ENCODE data around the gene BOLA1.

BOLA1 gene

GRCh38 chr1:149903836-149904491 lies 4.6 kb downstream of the BOLA1 start:
- Histone ChIP-seq H3K27me3 (ENCODE audit: control insufficient read depth, low read length) (peaks cover 2% of the 10 kb centered on the region; the same call in 1 of the 2 replicates), H3K4me1 (ENCODE audit: control insufficient read depth, low read length) (peaks cover 12% of the 10 kb centered on the region), H3K36me3 (ENCODE audit: control insufficient read depth, low read length) (no peaks in the 10 kb centered on the region), H3F3A (ENCODE audit: control insufficient read depth, insufficient read depth) (peaks cover 4% of the 10 kb centered on the region; the same call in 1 of the 2 replicates), H3K4me2 (ENCODE audit: low read length) (no peak overlapping the region), H3K79me2 (ENCODE audit: control insufficient read depth, low read length) (no peaks in the 10 kb centered on the region; the same call in 1 of the 2 replicates), H3K9me2 (replicated peaks; ENCODE audit: control insufficient read depth, low read length) (no peaks in the 10 kb centered on the region), H4K20me1 (ENCODE audit: control insufficient read depth, insufficient read depth, low read depth, low read length) (no peaks in the 10 kb centered on the region), H3K9me3 (ENCODE audit: control insufficient read depth, insufficient read depth, low read length) (no peaks in the 10 kb centered on the region), H3K4me3 (ENCODE audit: low read length) (no peak overlapping the region), H3K27ac (ENCODE audit: low read depth, low read length) (no peak overlapping the region)
- no peak for TF ChIP-seq CTCF (IDR thresholded peaks at IDR 0.05; ENCODE audit: low read depth, low read length, poor library complexity, severe bottlenecking)
- TF ChIP-seq EZH2phosphoT487 (IDR thresholded peaks at IDR 0.05; ENCODE audit: borderline replicate concordance, low read length) = no peak

- Histone ChIP-seq H4K20me1 (ENCODE audit: control insufficient read depth, insufficient read depth, low read depth, low read length) (no peaks in the 10 kb centered on the region), H3K27me3 (ENCODE audit: control insufficient read depth, low read length) (peaks cover 6% of the 10 kb centered on the region), H3K27ac (ENCODE audit: low read depth, low read length) (no peak overlapping the region), H3K4me3 (ENCODE audit: low read length) (no peak overlapping the region), H3K36me3 (ENCODE audit: control insufficient read depth, low read length) (no peaks in the 10 kb centered on the region), H3K79me2 (ENCODE audit: control insufficient read depth, low read length) (no peaks in the 10 kb centered on the region), H3F3A (ENCODE audit: control insufficient read depth, insufficient read depth) (no peaks in the 10 kb centered on the region), H3K9me2 (replicated peaks; ENCODE audit: control insufficient read depth, low read length) (no peaks in the 10 kb centered on the region), H3K4me1 (ENCODE audit: control insufficient read depth, low read length) (no peaks in the 10 kb centered on the region), H3K9me3 (ENCODE audit: control insufficient read depth, insufficient read depth, low read length) (no peaks in the 10 kb centered on the region), H3K4me2 (ENCODE audit: low read length) (no peak overlapping the region)
- TF ChIP-seq EZH2phosphoT487 (IDR thresholded peaks at IDR 0.05; ENCODE audit: borderline replicate concordance, low read length) = no peak
- TF ChIP-seq CTCF (IDR thresholded peaks at IDR 0.05; ENCODE audit: low read depth, low read length, poor library complexity, severe bottlenecking) = no peak
Measured at GRCh38 chr1:149906570-149907075, 7.3 kb downstream of the BOLA1 start.

- no peak overlapping the region for H3K4me3 ChIP-seq (ENCODE audit: low read length)
- H3K79me2 ChIP-seq (ENCODE audit: control insufficient read depth, low read length) = no peaks in the 10 kb centered on the region
- TF ChIP-seq CTCF (IDR thresholded peaks at IDR 0.05; ENCODE audit: low read depth, low read length, poor library complexity, severe bottlenecking) (no peak), EZH2phosphoT487 (IDR thresholded peaks at IDR 0.05; ENCODE audit: borderline replicate concordance, low read length) (no peak)
- H4K20me1 ChIP-seq (ENCODE audit: control insufficient read depth, insufficient read depth, low read depth, low read length) = no peaks in the 10 kb centered on the region
- H3F3A ChIP-seq (ENCODE audit: control insufficient read depth, insufficient read depth) = no peaks in the 10 kb centered on the region
- H3K4me1 ChIP-seq (ENCODE audit: control insufficient read depth, low read length) = peaks cover 21% of the 10 kb centered on the region
- no peaks in the 10 kb centered on the region for H3K9me3 ChIP-seq (ENCODE audit: control insufficient read depth, insufficient read depth, low read length)
- H3K4me2 ChIP-seq (ENCODE audit: low read length) = no peak overlapping the region
- no peaks in the 10 kb centered on the region for H3K36me3 ChIP-seq (ENCODE audit: control insufficient read depth, low read length)
- H3K27me3 ChIP-seq (ENCODE audit: control insufficient read depth, low read length) = peaks cover 28% of the 10 kb centered on the region
- no peak overlapping the region for H3K27ac ChIP-seq (ENCODE audit: low read depth, low read length)
- no peaks in the 10 kb centered on the region for H3K9me2 ChIP-seq (replicated peaks; ENCODE audit: control insufficient read depth, low read length)
Measured at GRCh38 chr1:149914545-149914944, 15.2 kb downstream of the BOLA1 start.
